GM19395 (cell line): ENCODE data around the gene IFTAP.

ENCODE experiments used
- ATAC-seq: cut with Tn5 transposase; IDR thresholded peaks from one replicate; pipeline ENCODE4 v1.9.1; 2021; ENCODE audit warnings: mild to moderate bottlenecking, moderate library complexity; ENCODE audit not compliant: unreplicated experiment

The IFTAP gene

DNA sequence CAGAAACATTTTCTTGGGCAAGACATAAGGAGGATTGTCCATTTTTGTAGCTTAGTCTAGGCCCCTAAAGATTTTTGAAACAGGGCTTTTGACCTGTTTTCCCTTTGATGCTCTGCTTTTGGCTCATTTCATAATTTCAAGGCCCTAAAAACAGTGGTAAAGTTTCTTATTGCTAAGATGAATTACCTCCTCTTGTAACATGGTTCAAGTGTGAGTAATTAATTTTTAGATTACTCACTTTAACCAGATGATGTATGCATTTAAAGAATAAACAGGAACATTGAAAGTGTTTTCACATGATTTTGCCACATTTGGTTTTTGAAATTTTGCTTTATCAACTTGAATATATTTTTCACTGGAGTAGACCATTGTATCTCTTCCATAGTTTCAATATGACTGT, 2.6 kb downstream of the IFTAP start:
- ATAC-seq = no peak

DNA sequence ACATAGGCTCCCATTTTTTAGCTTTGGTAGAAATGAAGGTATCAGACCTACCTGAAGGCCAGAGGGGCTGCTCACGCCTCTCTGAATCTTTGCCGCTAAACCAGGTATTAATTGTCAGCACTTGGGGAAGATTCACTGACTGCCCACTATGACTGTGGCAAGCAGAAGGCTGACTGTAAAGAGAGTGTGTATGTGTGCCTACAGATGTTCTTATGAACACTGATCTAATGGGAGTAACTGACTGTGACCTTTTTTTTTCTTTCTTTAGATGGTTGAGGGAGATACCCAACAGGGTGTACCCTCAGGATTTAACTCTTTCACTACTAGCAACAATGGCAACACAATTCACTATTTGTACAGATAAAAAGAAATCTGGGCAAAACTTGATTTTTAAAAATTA, 3.7 kb downstream of the IFTAP start, which contains the start of gene RAG2:
RAG2 (minus strand) TSS at position 186 of the 400 bp plus-strand sequence. CDS start 4,068 bp downstream, outside the sequence.
- no peak for ATAC-seq

DNA sequence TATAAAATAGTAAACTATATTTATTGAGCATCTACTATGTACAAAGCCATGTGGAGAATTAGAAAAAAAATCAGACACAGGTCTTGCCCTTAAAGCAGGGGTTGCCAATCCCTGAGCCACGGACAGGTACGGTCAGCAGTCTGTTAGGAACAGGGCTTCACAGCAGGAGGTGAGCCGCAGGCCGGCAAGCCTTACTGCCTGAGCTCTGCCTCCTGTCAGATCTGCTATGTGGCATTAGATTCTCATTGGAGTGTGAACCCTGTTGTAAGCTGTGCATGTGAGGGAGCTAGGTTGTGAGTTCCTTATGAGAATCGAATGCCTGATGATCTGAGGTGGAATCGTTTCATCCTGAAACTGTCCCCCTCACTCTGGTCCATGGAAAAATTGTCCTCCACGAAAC, 5.9 kb downstream of the IFTAP start:
- ATAC-seq = no peak

DNA sequence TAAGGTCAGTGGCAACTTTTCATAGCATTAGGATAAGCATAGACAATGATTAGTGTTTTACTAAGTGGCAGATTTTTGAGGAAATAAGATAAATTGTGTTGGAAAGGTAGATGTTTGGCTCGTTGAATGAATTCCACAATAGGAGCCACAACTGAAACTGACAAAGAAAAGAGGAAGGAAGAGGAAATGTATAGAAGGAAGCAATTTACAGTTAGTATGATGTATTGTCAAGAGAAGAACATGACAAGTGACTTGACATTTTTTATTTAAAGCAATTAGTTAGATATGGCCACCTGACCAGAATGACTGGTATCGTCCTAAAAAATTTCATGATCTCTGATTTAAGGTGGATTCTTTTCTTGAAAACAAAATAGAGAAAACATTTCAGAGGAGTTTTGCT, 6.9 kb downstream of the IFTAP start:
- ATAC-seq = no peak

DNA sequence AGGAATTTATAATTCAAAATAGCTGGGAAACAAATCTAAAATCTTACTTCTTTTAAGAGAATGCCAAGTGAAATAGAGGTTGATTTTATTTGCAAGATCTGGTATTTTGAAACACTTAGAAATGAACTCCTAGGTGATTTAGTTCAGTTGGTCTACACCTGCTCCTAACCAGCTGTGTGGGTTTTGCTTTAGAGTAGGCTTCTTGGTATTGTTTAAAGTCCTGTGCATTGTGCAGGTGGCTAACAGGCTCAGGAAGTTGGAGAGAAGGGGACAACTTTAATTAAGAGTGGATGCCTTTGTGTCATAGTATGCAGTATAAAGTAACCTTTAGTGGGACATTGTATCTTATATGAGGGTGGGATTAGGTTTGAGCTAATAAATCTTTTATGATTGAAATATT, 7.8 kb downstream of the IFTAP start:
- no peak for ATAC-seq

DNA sequence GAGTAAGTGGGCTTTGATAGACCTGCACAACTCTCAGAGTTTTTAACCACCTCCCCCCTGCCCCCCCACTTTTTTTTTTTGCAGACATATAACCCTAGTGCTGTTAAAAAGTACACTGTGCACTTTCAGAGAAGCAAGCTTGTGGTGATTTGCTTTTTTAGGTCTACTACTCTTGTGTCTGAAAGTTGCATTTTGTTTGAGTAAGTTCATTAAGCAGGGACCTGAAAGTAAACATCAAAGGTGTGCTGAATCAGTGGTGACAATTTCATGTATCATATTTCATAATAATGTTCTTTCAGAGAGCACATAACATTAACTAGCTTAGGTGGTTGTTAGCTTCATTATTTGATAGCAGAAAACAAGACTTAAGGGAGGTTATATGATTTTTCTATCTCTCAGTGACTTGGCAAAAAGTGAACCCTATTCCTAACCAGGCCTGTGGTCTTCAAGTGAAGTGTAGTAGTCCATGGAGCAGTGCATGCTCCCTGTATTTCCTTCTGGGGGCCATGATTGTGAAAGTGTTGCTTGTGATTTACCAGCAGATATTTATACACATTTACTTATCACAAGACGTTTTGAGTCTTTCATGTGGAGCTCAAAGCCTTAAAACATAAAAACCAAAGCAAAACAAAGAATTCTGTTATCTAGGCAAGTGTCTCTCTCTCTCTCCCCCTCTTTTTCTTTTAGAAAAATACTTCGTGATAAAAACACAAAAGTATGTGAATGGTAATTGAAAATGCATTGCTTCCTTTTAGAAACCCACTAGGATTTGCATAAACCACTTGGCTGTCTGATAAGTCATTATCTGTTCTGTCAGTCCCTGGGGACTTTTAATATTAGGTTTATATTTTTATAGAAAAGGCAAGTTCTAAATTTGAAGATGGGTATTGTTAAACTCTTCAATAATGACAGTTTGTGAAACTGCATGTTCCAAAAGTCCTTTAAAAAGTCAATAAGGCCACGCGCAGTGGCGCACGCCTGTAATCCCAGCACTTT, 11.2 kb downstream of the IFTAP start:
- ATAC-seq = peak; percentile 65

DNA sequence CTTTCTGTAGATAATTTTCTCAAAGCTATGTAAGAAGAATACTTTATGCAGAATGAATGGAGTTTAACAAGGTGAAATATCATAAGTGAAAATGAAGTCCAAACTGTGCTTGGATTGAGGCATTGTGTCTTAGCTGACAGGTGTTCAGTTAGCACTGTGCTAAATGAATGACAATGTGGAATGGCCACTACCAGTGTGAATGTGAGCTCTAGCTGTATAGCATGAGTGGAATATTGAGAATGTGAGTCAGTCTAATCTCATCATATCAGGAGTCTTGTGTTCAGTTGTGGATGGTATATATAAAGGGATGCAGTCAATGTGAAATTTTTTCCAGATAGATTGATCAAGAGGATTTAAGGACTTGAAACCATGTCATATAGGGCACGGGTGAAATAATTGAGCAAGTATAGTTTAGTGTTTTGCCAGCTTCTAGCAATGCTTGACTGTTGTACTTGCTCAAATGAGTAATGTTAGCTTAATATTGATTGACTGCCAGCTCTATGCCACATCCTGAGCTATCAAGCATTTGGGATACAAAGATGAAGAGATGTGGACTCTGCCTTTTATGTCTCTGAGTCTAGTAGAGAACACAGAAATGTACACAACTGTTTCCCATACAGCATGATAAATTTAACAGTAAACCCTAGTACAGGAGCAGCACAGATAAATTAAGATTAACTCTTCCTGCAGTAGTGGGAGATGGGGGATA, 14.3 kb downstream of the IFTAP start:
- ATAC-seq = no peak

DNA sequence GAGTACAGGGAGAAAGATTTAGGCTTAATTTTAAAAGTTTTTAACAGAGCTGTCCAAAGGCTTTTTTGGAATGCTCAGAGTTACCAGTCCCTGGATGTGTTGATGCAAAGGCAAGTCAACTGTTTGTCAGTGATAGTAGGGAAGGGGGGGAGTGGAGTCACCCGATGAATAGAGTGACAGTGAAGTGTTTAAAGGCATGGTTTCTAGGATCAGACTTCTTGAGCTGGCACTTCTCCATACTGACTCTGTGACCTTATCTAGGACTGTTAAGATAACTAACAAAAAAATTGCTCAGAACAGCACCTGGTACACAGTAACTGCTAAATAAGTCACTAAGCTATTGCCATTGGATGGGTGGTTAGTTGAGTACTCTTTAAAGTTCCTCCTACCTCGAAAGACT, 15.1 kb downstream of the IFTAP start:
- no peak for ATAC-seq

DNA sequence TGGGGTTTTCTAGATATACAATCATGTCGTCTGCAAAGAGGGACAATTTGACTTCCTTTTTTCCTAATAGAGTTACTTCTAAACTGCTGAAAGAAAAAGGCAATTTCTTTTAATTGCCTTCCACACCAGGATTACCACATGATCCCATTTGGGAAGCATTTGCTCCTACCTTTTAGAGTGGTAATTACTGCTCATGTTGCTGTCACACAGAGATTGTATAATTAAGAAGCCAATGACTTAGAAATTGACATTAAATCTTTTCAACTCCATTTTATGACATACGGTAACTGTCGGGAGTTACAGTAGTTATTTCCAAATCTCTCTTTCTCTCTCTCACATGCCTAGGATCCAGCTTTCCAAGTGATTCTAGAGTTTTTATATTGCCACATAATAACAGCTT, 21.5 kb downstream of the IFTAP start:
- ATAC-seq = no peak

DNA sequence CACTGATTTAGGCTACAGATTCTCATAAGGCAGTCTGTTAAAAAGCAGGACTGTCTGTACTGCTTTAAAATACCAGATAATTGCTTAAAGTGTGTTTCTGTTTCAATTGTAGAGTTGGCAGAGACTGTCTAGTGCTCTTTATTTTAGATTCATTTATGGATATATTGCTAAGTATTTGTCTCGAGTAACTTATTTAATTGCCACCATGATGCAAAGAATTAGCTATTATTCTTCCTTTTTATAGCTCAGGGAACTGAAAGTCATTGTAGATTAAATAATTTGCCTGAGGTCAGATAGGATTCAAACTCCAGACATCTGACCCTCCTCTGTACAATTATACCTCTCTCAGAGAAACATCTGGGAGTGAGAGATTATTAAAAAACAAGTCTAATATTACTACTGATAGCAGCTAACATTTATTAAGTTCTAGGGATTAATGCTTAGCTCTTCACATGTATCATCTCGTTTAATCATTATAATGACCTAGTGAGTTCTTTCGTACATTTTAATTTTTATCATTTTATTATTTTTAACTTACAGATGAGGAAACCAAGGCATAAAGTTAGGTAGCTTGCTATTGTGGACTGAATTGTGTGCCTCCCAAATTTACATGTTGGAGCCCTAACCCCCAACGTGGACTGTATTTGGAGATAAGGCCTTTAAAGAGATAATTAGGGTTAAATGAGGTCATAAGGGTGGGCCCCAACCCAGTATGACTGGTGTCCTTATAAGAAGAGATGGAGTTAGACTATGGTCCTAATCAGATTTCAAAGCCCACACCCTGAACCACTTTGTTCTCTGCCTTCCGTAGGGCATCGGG, 23.5 kb downstream of the IFTAP start:
- no peak for ATAC-seq

DNA sequence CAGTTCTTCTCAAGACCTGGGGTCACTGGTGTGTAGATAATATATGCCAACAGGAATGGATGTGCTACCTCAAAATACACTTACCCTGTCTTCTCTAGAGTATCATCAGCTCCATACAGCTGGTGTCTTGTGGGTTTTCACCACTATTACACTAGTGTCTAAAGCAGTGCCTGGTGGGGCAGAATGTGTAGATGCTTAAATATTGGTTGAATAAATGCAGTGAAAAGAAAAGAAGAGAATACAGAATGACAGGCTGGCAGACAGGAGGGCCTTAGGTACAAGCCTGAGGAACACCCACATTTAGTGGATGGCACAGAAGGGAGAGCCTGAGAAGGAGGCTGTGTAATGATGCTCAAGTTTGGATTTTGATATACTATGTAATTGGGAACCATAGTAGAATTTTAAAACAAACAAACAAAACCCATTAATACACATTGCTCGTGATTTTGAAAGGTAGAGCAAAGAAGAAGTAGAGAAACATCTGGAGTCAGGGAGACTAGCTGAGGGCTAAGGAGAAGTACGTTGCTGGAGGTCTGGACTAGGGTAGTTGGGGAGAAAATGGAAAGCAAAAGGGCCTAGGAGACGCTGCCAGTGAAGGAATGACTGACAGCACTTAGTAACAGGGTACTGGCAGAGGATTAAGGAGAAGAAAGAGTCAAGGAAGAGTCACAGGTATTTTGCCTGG, 24.2 kb downstream of the IFTAP start:
- ATAC-seq = no peak

DNA sequence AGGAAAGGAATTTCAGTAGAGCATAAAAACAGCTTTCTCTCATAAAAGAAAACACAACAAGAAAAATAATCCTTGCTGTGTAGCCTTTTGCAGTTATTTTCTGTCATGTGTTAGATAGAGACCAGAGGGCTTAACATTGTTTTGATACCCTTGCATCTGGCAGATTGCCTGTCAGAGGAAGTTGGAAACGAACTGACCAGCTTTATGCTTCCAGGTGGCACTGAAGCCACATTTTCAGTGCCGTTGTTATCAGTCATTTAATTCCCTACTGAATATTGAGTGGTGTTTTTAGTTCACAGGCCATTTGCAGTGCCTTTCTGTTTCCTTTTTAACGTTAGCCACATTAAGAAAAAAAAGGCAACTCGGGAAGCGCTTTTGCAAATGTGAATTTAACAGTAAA, 25.2 kb downstream of the IFTAP start:
- peak; percentile 60 for ATAC-seq

DNA sequence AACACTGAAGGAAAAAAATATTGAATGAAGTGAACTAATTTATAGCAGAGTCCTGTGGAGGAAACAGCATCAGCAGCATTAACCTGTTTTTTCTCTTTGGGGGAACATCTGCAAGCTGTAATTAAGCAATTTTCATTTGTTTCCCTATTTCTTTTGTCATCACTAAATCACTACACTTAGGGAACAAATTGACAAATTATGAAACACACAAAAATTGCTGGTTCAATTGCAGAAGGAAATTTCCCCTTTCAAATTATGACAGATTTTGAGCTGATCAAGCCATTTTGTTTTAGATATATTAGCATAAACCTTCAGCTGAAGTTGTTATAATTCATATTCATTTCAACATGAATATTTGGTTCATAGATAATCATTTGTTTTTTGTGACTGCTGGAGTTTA, 25.9 kb downstream of the IFTAP start:
- ATAC-seq = no peak

DNA sequence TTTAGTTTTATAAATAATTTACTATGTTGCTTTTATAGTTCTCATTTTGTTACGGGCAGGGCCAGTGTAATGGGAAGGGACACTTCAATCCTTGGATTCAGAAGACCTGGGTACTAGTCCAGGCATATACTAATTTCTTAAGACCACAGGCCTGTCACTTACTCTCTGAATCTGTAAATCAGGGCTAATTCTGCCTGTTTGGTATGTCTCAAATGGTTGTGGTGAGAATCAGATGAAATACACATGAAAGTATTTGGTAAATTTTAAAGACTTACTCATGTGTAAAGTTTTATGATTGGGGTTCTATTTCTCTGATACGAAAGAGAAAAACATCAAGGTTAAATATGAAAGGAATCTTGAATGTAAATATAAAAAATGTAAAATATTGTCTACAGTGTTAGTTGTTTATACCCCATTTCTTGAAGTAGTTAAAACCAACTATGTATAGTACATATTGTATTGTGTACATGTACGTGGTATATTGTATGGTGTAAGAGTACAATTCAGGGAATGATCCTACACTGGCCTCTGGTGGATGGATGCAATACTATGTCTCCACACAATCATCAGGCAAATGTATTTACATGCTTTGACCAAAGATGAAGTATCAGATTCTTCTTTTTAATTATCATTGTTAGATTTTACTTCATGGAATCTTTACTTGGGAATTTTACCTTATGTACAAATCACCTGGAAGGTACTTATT, 28.3 kb downstream of the IFTAP start:
- ATAC-seq = peak; percentile 70

DNA sequence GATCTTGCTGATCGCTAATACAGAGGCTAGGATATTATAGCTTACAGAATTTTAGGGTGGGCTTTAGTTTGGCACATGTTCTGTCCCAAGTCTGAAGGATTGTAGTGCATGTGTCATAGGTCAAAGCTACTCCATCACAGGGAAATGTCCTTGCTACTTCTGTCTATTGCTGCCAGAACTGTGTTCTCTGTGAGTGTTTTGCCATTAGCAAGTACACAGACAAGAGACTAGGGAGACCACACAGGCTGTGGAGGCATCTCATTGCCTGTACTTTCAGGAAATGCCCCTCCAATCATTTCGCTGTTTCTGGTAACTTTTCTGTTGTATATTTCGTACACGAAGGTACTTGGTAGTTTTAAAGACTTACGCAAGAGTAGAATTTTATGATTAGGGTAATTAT, 29.2 kb downstream of the IFTAP start:
- no peak for ATAC-seq

DNA sequence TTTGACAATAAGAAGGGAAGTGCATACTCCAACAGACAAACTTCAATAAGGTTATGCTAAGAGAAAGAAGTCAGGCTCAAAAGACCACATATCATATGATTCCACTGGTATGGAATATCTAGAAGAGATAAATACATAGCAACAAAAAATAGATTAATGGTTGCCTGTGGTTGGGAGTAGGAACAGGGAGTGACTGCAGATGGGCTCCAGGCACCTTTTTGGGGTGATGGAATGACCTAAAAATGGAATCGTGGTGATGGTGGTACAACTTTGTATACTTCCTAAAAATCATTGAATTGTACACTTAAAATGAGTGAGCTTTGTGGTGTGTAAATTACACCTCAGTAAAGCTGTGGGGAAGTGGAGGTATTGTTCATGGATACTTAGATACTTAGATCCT, 32.7 kb downstream of the IFTAP start:
- ATAC-seq = no peak

DNA sequence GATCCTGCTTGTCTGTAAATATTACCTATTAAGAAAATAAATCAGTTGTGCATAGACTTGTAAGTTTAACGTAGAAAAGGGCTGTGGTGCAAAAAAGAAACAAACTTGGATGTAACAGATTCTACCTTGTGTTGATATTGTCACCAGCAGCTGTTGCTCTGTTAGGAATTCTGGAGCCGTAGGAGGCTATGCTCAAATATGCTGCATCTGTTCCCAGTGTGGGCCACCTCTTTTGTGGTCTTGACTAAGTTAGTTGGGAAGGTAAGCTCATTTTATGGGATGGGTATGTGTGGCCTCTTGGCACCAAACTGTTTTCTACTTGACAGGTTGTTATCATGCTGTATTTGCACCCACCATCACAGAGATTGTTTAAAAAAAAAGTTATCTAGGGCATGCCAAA, 33.2 kb downstream of the IFTAP start:
- no peak for ATAC-seq

DNA sequence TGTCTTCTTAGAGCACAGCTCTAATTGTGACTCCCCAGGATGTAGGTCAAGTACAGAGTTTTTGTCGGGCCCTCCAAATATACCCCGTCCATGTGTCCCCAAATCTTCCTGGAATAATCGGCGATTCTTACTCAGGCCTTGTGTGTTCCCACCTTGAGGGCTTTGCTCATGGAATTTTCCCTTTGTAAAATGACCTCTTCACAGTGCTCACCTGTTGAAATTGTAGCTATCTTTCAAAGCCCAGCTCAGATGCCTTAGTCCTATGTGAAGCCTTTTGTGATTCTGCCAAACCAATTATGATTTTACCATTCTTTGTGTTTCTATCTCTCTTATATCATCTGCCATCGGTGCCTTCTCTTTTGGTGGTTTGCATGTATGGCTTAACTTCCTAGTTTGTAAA, 33.8 kb downstream of the IFTAP start:
- no peak for ATAC-seq

DNA sequence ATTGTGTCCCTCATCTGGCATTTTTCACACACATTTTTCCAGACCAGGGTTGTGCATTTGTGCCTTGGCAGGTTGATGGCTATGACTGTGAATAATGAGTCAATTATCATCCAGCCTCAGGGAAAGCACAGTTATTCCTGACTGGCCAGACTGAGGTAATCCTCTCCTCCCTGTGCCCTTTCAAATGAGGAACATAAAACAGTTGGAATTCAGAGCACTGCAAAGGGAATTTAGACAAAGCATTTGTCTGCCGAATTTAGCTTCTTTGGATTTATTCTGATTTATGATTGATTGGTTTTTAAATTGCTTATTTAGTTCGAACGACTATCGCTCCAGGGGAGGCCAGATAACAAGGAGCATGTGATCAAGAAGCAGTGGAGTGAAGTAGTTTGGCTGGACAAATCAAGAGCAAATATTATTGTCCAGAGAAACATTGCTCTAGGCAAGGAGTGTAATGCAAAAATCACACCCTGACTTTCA, 34.5 kb downstream of the IFTAP start:
- ATAC-seq = no peak

DNA sequence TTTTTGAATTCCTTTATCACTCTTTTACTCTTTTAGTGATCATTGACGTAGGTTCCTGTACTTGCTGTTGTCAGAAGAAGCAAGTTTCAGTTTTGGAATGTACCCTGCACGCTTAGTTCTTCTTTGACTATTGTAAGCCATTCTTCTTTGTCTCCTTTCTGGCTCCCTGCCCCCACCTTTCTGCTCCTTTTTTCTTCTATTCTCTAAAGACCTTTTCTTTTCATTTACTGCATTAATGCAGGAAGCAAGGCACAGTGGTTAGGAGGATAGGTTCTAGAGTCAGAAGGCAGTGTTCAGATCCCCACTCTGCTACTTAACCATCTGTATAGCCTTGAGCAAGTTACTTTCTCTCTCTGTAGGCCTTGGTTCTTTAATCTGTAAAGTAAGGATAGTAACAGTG, 37.5 kb downstream of the IFTAP start:
- ATAC-seq = peak; percentile 94
